HepG2 (cell line): ENCODE data around the gene JADE2. TPM values are rescaled to one million over a fixed set of nuclear protein-coding genes. Genes with fewer than 3 reads are reported as not detected.

Experiments
- ARID5B ChIP-seq: IDR thresholded peaks from 2 replicates; pipeline ENCODE4 v1.4.0; 2020; ENCODE audit warnings: mild to moderate bottlenecking, missing genetic modification reagents
- EHMT2 ChIP-seq: fragments of 200-600 bp; sonication (generic); IDR thresholded peaks from 2 replicates; pipeline ENCODE4 v1.7.0; 2017; ENCODE audit warnings: antibody characterized with exemption, low read depth, low read length, borderline replicate concordance
- ETV6 ChIP-seq: sonication (generic); formaldehyde crosslinking; conservative IDR thresholded peaks from 2 replicates; pipeline ENCODE4 v1.4.0; 2020; ENCODE audit warnings: missing genetic modification reagents
- JUNB ChIP-seq: sonication (generic); formaldehyde crosslinking; IDR thresholded peaks from 2 replicates; pipeline ENCODE4 v1.8.0; 2022; ENCODE audit warnings: missing genetic modification reagents, mild to moderate bottlenecking, borderline replicate concordance
- KLF16 ChIP-seq, 2 experiments: sonication (generic) in 1 of 2; formaldehyde crosslinking in 1 of 2; IDR thresholded peaks; 2 replicates each; pipeline versions ENCODE4 v1.6.1 to v1.8.0; 2016 to 2023; ENCODE audit warnings: missing genetic modification reagents in 2 of 2, missing compliant biosample characterization in 1 of 2
- KLF9 ChIP-seq: IDR thresholded peaks from 2 replicates; pipeline ENCODE4 v1.6.1; 2016; ENCODE audit warnings: low read depth
- RFX5 ChIP-seq: IDR thresholded peaks from 2 replicates; pipeline ENCODE4 v1.6.1; 2011; ENCODE audit warnings: low read depth, low read length, improper control_type of control experiment
- RNF219 ChIP-seq: sonication (generic); formaldehyde crosslinking; IDR thresholded peaks from 2 replicates; pipeline ENCODE4 v1.5.0; 2020; ENCODE audit warnings: mild to moderate bottlenecking, missing genetic modification reagents
- SPEN ChIP-seq: sonication (generic); formaldehyde crosslinking; IDR thresholded peaks from 2 replicates; pipeline ENCODE4 v1.5.1; 2020; ENCODE audit warnings: low read depth, mild to moderate bottlenecking, missing genetic modification reagents
- SRSF4 ChIP-seq: fragments of 200-400 bp; formaldehyde crosslinking; IDR thresholded peaks from one replicate; pipeline ENCODE4 v1.6.1; 2018; ENCODE audit warnings: mild to moderate bottlenecking, low read depth, low read length, moderate library complexity; ENCODE audit not compliant: poor library complexity, severe bottlenecking
- TFDP2 ChIP-seq: sonication (generic); formaldehyde crosslinking; IDR thresholded peaks from 2 replicates; pipeline ENCODE4 v1.4.0; 2020; ENCODE audit warnings: missing genetic modification reagents
- UBTF ChIP-seq: sonication (generic); formaldehyde crosslinking; IDR thresholded peaks from 2 replicates; pipeline ENCODE4 v1.4.0; 2020; ENCODE audit warnings: mild to moderate bottlenecking, missing genetic modification reagents
- ZKSCAN8 ChIP-seq: IDR thresholded peaks from 2 replicates; pipeline ENCODE4 v1.6.1; 2016; ENCODE audit warnings: borderline replicate concordance, missing genetic modification reagents, missing compliant biosample characterization
- ZNF232 ChIP-seq: sonication (generic); formaldehyde crosslinking; IDR thresholded peaks from 2 replicates; pipeline ENCODE4 v1.4.0; 2020; ENCODE audit warnings: missing genetic modification reagents, borderline replicate concordance
- ZNF292 ChIP-seq: sonication (generic); formaldehyde crosslinking; IDR thresholded peaks from 2 replicates; pipeline ENCODE4 v1.8.1; 2022; ENCODE audit warnings: mild to moderate bottlenecking, low read depth, missing genetic modification reagents, borderline replicate concordance
- ZNF503 ChIP-seq: sonication (generic); formaldehyde crosslinking; IDR thresholded peaks from 2 replicates; pipeline ENCODE4 v1.4.0; 2020; ENCODE audit warnings: missing genetic modification reagents
- ZNF605 ChIP-seq: sonication (generic); formaldehyde crosslinking; IDR thresholded peaks from 2 replicates; pipeline ENCODE4 v1.8.0; 2022; ENCODE audit warnings: mild to moderate bottlenecking, missing genetic modification reagents
- ZNF772 ChIP-seq: sonication (generic); formaldehyde crosslinking; IDR thresholded peaks from 2 replicates; pipeline ENCODE4 v1.5.0; 2020; ENCODE audit warnings: mild to moderate bottlenecking, missing genetic modification reagents
- polyA plus RNA-seq, 8 experiments: library from polyadenylated mRNA; depleted of rRNA in 3 of 8; stranded (reverse) in 7 of 8; unstranded in 1 of 8; fragments of >200 nt; fragmentation: Illumina TruSeq in 4 of 8; extraction: Trizol in 4 of 8; gene quantifications; 2 replicates each; pipeline versions ENCODE4 v1.2.1 to v1.2.3, GENCODE V29; 2011 to 2016; ENCODE audit warnings: low read depth in 4 of 8, missing spikeins in 1 of 8, mixed read lengths in 1 of 8; ENCODE audit not compliant: insufficient read depth in 1 of 8
- total RNA-seq, 5 experiments: library from RNA; depleted of rRNA; stranded (reverse); fragments of >200 nt; fragmentation: Illumina TruSeq; extraction: Trizol; gene quantifications; 2 replicates each; pipeline ENCODE4 v1.2.3, GENCODE V29; 2016; ENCODE audit warnings: low read depth in 1 of 5

JADE2 gene
- total and polyA plus RNA-seq, 2 of the 13 experiments (the other 11 are each of a cell fraction or from before 2014, with no cell fraction given) = 7.5 to 15.1 TPM

GRCh38 chr5:134524272-134524825 lies 1.1 kb upstream of the JADE2 start (continued):
- TF ChIP-seq ARID5B (peak; percentile 15; the same call in 1 of the 2 replicates), ZKSCAN8 (CRISPR knock-in tag) (no peak), ZNF503 (CRISPR knock-in tag) (no peak), SRSF4 (no peak), SPEN (CRISPR knock-in tag) (no peak; the same call in 1 of the 2 replicates), RFX5 (no peak), UBTF (CRISPR knock-in tag) (peak; percentile 70; the same call in 1 of the 2 replicates), KLF9 (CRISPR knock-in tag) (0 out of 2 replicates have a peak, but pooled peaks have one; percentile 54), TFDP2 (CRISPR knock-in tag) (peak; percentile 32), KLF16 (CRISPR knock-in tag; IDR thresholded peaks at IDR 0.05) (no peak), ETV6 (CRISPR knock-in tag) (no peak), ZNF605 (CRISPR knock-in tag) (no peak; the same call in 1 of the 2 replicates), RNF219 (CRISPR knock-in tag) (no peak), ZNF772 (CRISPR knock-in tag) (no peak; the same call in 1 of the 2 replicates), ZNF292 (CRISPR knock-in tag) (no peak), JUNB (no peak), EHMT2 (no peak), ZNF232 (no peak)
